Ovary (tissue), 9 donors: ENCODE data around the gene YY1. TPM values are rescaled to one million over a fixed set of nuclear protein-coding genes. Genes with fewer than 3 reads are reported as not detected.
A peak's percentile ranks its signal among the peaks of the same experiment; 100 is the strongest.
"Not testable (repeated sequence)": the region's sequence is repeated elsewhere in the genome, so short reads cannot be mapped to it uniquely, and the experiment has no call there.

Experiments used
- DNase-seq, 5 donors: peaks; one replicate each; pipeline ENCODE4 v3.0.0-alpha.2; 2019 to 2020
- H3K27ac ChIP-seq, 2 donors: fragments of 200-600 bp; one replicate each; pipeline versions ENCODE4 v1.5.1 to v1.8.0; 2019 to 2022
- H3K27me3 ChIP-seq: fragments of 200-600 bp; one replicate; pipeline ENCODE4 v1.8.0; 2022
- H3K36me3 ChIP-seq: fragments of 200-600 bp; sonication (generic); one replicate; pipeline ENCODE4 v1.5.1; 2019
- H3K4me1 ChIP-seq: one replicate; pipeline ENCODE4 v1.8.1; 2013; ENCODE audit warnings: mild to moderate bottlenecking, moderate library complexity; ENCODE audit not compliant: insufficient read depth
- H3K4me3 ChIP-seq: fragments of 200-600 bp; sonication (generic); one replicate; pipeline ENCODE4 v1.5.1; 2017
- H3K9me3 ChIP-seq, 2 donors: fragments of 200-600 bp in 1 of 2; sonication (generic) in 1 of 2; one replicate each; pipeline versions ENCODE4 v1.5.1 to v1.8.1; 2013 to 2019; ENCODE audit warnings: mild to moderate bottlenecking in 1 of 2, moderate library complexity in 1 of 2
- CTCF ChIP-seq, 3 donors: fragments of 450-650 bp in 2 of 3; fragments of 200-600 bp in 1 of 3; IDR thresholded peaks; one replicate each; pipeline versions ENCODE4 v1.5.1 to v1.8.0; 2016 to 2022; ENCODE audit warnings: antibody characterized with exemption in 3 of 3, mild to moderate bottlenecking in 1 of 3
- EP300 ChIP-seq: sonication (generic); formaldehyde crosslinking; IDR thresholded peaks from one replicate; pipeline ENCODE4 v1.6.1; 2017; ENCODE audit warnings: antibody characterized with exemption
- POLR2A ChIP-seq: fragments of 450-650 bp; IDR thresholded peaks from one replicate; pipeline ENCODE4 v1.6.1; 2017; ENCODE audit warnings: antibody characterized with exemption, mild to moderate bottlenecking, moderate library complexity
- WGBS, 3 donors: extraction: QIAGEN DNeasy Blood & Tissue Kit in 1 of 3; methylation state at CpG; one replicate each; pipeline versions ENCODE4 v1.1.5 to v1.1.7; 2013 to 2017; 5-methylcytosine and 5-hydroxymethylcytosine counted together
- intact Hi-C, 4 donors: fragments of 100-400 bp; cut with DNase I; formaldehyde crosslinking; loops; one replicate each; pipeline versions ENCODE4 v1.11.0 to v1.15.1; 2022 to 2023
- polyA plus RNA-seq, 2 donors: library from polyadenylated mRNA; stranded (reverse); fragments of 200-250 nt in 1 of 2; fragments of 350-450 nt in 1 of 2; fragmentation: Illumina TruSeq in 1 of 2; extraction: RNeasy Lipid Tissue Mini Kit (QIAGEN cat#74804) in 1 of 2; gene quantifications; one replicate each; pipeline ENCODE4 v1.2.3, GENCODE V29; 2013 to 2014
- total RNA-seq, 7 donors: library from RNA; depleted of rRNA in 2 of 7; stranded (reverse); fragments of >200 nt in 2 of 7; fragmentation: NEBNext Ultra II Directional in 3 of 7; extraction: Animal tissue kit (Norgen Biotek cat#: 25700) in 3 of 7; gene quantifications; one replicate each; pipeline versions ENCODE4 v1.1.0 to v1.2.4, GENCODE V29; 2016 to 2023
- donor health status: DM: no; HTN: no; CAD: no; lungs with moderate emphysema.
- donor health status: DM: no; HTN: no; CAD: no.
- donor health status: Bipolar disorder and iron deficiency.
- donor health status: DM: yes; HTN: yes; CAD: no.
- donor health status: DM: no; HTN: no; CAD: no.
- donor health status: DM: yes; HTN: yes; CAD: no.

YY1 gene
- total and polyA plus RNA-seq, 9 donors: 24.1 to 75.8 (median 58.1) TPM

- peak; percentile 72 to 86 (median 83) for DNase-seq
- intact Hi-C loops: no loop called here
- 0 to 2% (median 1%) methylated on average over 50 to 82 of the region's 82 CpGs for WGBS, 3 donors
Observed at GRCh38 chr14:100285021-100285912, 46.3 kb downstream of the YY1 start.

GRCh38 chr14:100285913-100286400 lies 47.0 kb downstream of the YY1 start:
- Histone ChIP-seq H3K9me3 (no peaks in the 10 kb centered on the region), H3K36me3 (no peaks in the 10 kb centered on the region), H3K4me1 (peaks cover 4% of the 10 kb centered on the region), H3K4me3 (peak overlapping the region; percentile 61), H3K27ac (peak overlapping the region; percentile 83 to 94), H3K27me3 (no peaks in the 10 kb centered on the region)
- intact Hi-C loops: no loop called here
- 24 to 33% (median 27%) methylated on average over 12 to 13 of the region's 13 CpGs for WGBS, 3 donors
- no peak for TF ChIP-seq POLR2A
- TF ChIP-seq CTCF (IDR thresholded peaks at IDR 0.05): no peak
- TF ChIP-seq EP300: no peak
- DNase-seq: no peak

More at GRCh38 chr14:100285021-100285912, 46.3 kb downstream of the YY1 start:
- TF ChIP-seq EP300: no peak
- TF ChIP-seq CTCF (IDR thresholded peaks at IDR 0.05): peak; percentile 13 to 87 (median 81)
- peak; percentile 34 for TF ChIP-seq POLR2A
- H3K9me3 ChIP-seq: no peaks in the 10 kb centered on the region
- H3K4me3 ChIP-seq: peak overlapping the region; percentile 61
- H3K27me3 ChIP-seq: no peaks in the 10 kb centered on the region
- peaks cover 4% of the 10 kb centered on the region for H3K4me1 ChIP-seq
- no peaks in the 10 kb centered on the region for H3K36me3 ChIP-seq
- peak overlapping the region; percentile 83 to 94 for H3K27ac ChIP-seq

- H3K4me1 ChIP-seq: peaks cover 4% of the 10 kb centered on the region
- peak in 2 of 5 donors; percentile 36 to 37 for DNase-seq
- H3K27ac ChIP-seq: no peak overlapping the region
- no peaks in the 10 kb centered on the region for H3K36me3 ChIP-seq
- intact Hi-C loops: no loop called here
- no peak overlapping the region for H3K4me3 ChIP-seq
- WGBS, 3 donors: 57 to 63% (median 58%) methylated on average over 9 to 10 of the region's 10 CpGs
- no peaks in the 10 kb centered on the region for H3K27me3 ChIP-seq
- TF ChIP-seq EP300 (no peak), CTCF (IDR thresholded peaks at IDR 0.05) (no peak), POLR2A (no peak)
- no peaks in the 10 kb centered on the region for H3K9me3 ChIP-seq
Observed at GRCh38 chr14:100286484-100287191, 47.7 kb downstream of the YY1 start.

- no peak overlapping the region for H3K4me3 ChIP-seq
- 58 to 68% (median 63%) methylated on average over 12 of the region's 12 CpGs for WGBS, 3 donors
- no peaks in the 10 kb centered on the region for H3K36me3 ChIP-seq
- no peaks in the 10 kb centered on the region for H3K9me3 ChIP-seq
- TF ChIP-seq EP300: no peak
- TF ChIP-seq POLR2A: no peak
- no peak for TF ChIP-seq CTCF (IDR thresholded peaks at IDR 0.05)
- H3K4me1 ChIP-seq: peaks cover 4% of the 10 kb centered on the region
- no peak overlapping the region for H3K27ac ChIP-seq
- peak in 1 of 5 donors; percentile 25 for DNase-seq
- intact Hi-C loops: no loop called here
- H3K27me3 ChIP-seq: no peaks in the 10 kb centered on the region
Observed at GRCh38 chr14:100287202-100287997, 48.5 kb downstream of the YY1 start.

- peak in 1 of 5 donors; percentile 31 for DNase-seq
- H3K27me3 ChIP-seq, H3K4me1 ChIP-seq, H3K9me3 ChIP-seq, H3K36me3 ChIP-seq, H3K27ac ChIP-seq, intact Hi-C loops, H3K4me3 ChIP-seq: not testable (repeated sequence)
- WGBS, 3 donors: 85 to 89% (median 89%) methylated on average over 8 of the region's 8 CpGs
Observed at GRCh38 chr14:100287998-100288295, 49.0 kb downstream of the YY1 start.
